ENCODE results near the gene VAPA. TPM values are rescaled to one million over a fixed set of nuclear protein-coding genes. Genes with fewer than 3 reads are reported as not detected.

Gene VAPA
- total and polyA plus RNA-seq, 3 experiments from 2014 or later: 167 to 228 (median 193) TPM

DNA sequence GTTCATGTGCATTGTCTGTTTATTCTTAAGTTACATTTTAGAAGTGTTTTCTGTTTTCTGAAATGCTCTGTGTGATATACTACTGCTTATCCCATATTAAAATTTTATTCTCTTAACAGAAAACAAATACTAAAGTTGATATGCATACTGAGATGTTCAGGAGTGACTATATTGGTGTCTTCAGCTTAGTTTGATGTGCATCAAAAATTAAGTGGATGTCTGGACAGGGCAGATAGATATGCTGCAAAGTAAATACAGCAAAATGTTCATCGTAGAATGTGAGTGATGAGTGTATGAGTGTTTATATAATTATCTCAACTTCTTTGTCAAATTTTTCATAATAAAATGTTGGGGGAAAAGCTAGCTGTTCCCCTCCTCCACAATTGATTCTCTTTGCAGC lies 13.2 kb downstream of the VAPA start:
- Mint-ChIP-seq H3K9me3 (no peaks in the 10 kb centered on the region), H3K27ac (peak overlapping the region in 2 of 8 donors; percentile 33 to 46), H3K36me3 (peaks cover 0 to 3% (median 1%) of the 10 kb centered on the region in 3 donors), H3K27me3 (no peaks in the 10 kb centered on the region), H3K4me1 (peaks cover 15 to 83% (median 65%) of the 10 kb centered on the region in 3 donors), H3K4me3 (peak overlapping the region in 2 of 7 donors; percentile 0 to 10)
- Histone ChIP-seq H3K9me3 (ENCODE audit: low read length) (no peaks in the 10 kb centered on the region), H3K36me3 (ENCODE audit: insufficient read depth, low read length) (no peaks in the 10 kb centered on the region), H3K4me3 (ENCODE audit: low read length) (no peak overlapping the region), H3K4me1 (ENCODE audit: insufficient read depth, low read length) (peaks cover 65% of the 10 kb centered on the region), H3K27ac (ENCODE audit: low read depth, low read length) (no peak overlapping the region), H3K27me3 (ENCODE audit: insufficient read depth, low read length, poor library complexity, severe bottlenecking) (no peaks in the 10 kb centered on the region)
- CTCF ChIA-PET: no interaction called here
- POLR2A ChIA-PET: interaction anchor here (0.6 kb wide), 1 partner anchor 61 kb away, joined by 5 read pairs; no protein-coding TSS in a partner anchor
- no peak for DNase-seq

GRCh38 chr18:9927392-9928063 lies 13.7 kb downstream of the VAPA start:
- Mint-ChIP-seq H3K27ac (peak overlapping the region in 3 of 8 donors; percentile 40 to 73 (median 46)), H3K36me3 (peaks cover 0 to 9% (median 1%) of the 10 kb centered on the region in 3 donors), H3K27me3 (no peaks in the 10 kb centered on the region), H3K9me3 (no peaks in the 10 kb centered on the region), H3K4me3 (peak overlapping the region in 4 of 7 donors; percentile 3 to 44 (median 9)), H3K4me1 (peaks cover 20 to 83% (median 70%) of the 10 kb centered on the region in 3 donors)
- Histone ChIP-seq H3K36me3 (ENCODE audit: insufficient read depth, low read length) (peaks cover 5% of the 10 kb centered on the region), H3K9me3 (ENCODE audit: low read length) (no peaks in the 10 kb centered on the region), H3K27me3 (ENCODE audit: insufficient read depth, low read length, poor library complexity, severe bottlenecking) (no peaks in the 10 kb centered on the region), H3K4me3 (ENCODE audit: low read length) (no peak overlapping the region), H3K4me1 (ENCODE audit: insufficient read depth, low read length) (peaks cover 60% of the 10 kb centered on the region), H3K27ac (ENCODE audit: low read depth, low read length) (no peak overlapping the region)
- no peak for DNase-seq
- ChIA-PET POLR2A (interaction anchor here (0.6 to 0.9 kb wide), 2 partner anchors 12 to 62 kb away, joined by 3 to 5 read pairs; no protein-coding TSS in a partner anchor), CTCF (no interaction called here)

DNA sequence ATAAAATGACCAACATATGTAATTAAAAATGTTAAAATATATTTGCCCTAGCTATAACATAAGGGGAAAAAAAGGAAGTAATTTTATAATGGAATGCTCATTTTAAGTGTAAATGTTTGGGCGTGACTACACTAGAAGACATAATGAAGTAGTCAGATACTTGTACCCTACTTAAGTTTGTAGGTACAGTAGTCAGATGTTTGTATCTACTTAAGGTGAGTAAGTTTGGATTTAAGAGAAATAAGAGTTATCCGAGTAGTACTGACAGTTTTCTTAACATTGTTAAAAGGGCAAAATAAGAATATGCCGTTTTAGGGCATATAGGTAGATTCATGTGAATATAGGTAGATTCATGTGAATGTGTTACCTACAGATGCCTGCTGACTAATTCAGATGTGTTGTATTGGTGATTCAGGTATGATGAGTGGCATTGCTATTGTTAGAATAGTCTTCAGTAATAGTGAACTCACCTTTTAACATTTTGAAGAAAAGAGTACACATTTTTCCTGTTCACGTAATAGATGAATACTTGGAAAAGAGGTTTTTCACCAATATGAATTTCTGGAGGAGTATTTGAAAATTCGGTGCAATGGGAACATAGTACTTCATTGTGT lies 14.9 kb downstream of the VAPA start:
- H3K9me3 ChIP-seq (ENCODE audit: low read length): no peaks in the 10 kb centered on the region
- Mint-ChIP-seq H3K27me3 (no peaks in the 10 kb centered on the region), H3K9me3 (no peaks in the 10 kb centered on the region), H3K4me3 (peak overlapping the region in 4 of 7 donors; percentile 1 to 63 (median 6)), H3K4me1 (peaks cover 29 to 77% (median 77%) of the 10 kb centered on the region in 3 donors), H3K27ac (peak overlapping the region in 2 of 8 donors; percentile 22 to 61), H3K36me3 (peaks cover 0 to 21% (median 4%) of the 10 kb centered on the region in 3 donors)
- H3K27ac ChIP-seq (ENCODE audit: low read depth, low read length): no peak overlapping the region
- no peak for DNase-seq
- H3K4me3 ChIP-seq (ENCODE audit: low read length): no peak overlapping the region
- ChIA-PET POLR2A (interaction anchor here (0.9 kb wide), 1 partner anchor 14 kb away, joined by 3 read pairs; no protein-coding TSS in a partner anchor), CTCF (no interaction called here)
- peaks cover 12% of the 10 kb centered on the region for H3K36me3 ChIP-seq (ENCODE audit: insufficient read depth, low read length)
- H3K27me3 ChIP-seq (ENCODE audit: insufficient read depth, low read length, poor library complexity, severe bottlenecking): no peaks in the 10 kb centered on the region
- H3K4me1 ChIP-seq (ENCODE audit: insufficient read depth, low read length): peaks cover 50% of the 10 kb centered on the region

GRCh38 chr18:9930299-9930884 lies 16.6 kb downstream of the VAPA start:
- H3K9me3 Mint-ChIP-seq: no peaks in the 10 kb centered on the region
- Histone ChIP-seq H3K27ac (ENCODE audit: low read depth, low read length) (no peak overlapping the region), H3K9me3 (ENCODE audit: low read length) (no peaks in the 10 kb centered on the region), H3K4me1 (ENCODE audit: insufficient read depth, low read length) (peaks cover 36% of the 10 kb centered on the region), H3K4me3 (ENCODE audit: low read length) (no peak overlapping the region), H3K36me3 (ENCODE audit: insufficient read depth, low read length) (peaks cover 20% of the 10 kb centered on the region), H3K27me3 (ENCODE audit: insufficient read depth, low read length, poor library complexity, severe bottlenecking) (no peaks in the 10 kb centered on the region)
- H3K36me3 Mint-ChIP-seq: peaks cover 0 to 33% (median 4%) of the 10 kb centered on the region in 3 donors
- no peak for DNase-seq
- H3K27ac Mint-ChIP-seq: no peak overlapping the region
- ChIA-PET CTCF (no interaction called here), POLR2A (no interaction called here)
- peaks cover 34 to 82% (median 67%) of the 10 kb centered on the region in 3 donors for H3K4me1 Mint-ChIP-seq
- peak overlapping the region in 1 of 7 donors; percentile 11 for H3K4me3 Mint-ChIP-seq
- no peaks in the 10 kb centered on the region for H3K27me3 Mint-ChIP-seq

DNA sequence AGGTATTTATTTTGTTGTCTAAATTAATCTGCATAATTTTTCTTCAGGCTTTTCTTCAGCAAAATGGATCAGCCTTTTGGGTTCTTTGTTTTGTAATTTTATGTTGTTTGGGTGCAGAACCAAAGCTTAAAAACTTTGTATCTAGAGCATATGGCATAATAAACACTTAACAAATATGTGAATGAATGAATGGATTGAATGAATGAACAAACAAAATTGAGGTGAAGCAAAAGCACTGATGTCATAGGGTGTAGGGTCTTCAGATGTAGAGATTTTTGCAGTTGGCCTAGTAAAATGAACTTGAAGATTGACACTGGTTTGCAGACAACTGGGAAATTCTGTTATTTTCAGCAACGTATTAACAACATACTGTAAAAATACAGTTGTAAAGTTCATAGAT lies 17.3 kb downstream of the VAPA start:
- POLR2A ChIA-PET: no interaction called here
- no peaks in the 10 kb centered on the region for H3K9me3 ChIP-seq (ENCODE audit: low read length)

DNA sequence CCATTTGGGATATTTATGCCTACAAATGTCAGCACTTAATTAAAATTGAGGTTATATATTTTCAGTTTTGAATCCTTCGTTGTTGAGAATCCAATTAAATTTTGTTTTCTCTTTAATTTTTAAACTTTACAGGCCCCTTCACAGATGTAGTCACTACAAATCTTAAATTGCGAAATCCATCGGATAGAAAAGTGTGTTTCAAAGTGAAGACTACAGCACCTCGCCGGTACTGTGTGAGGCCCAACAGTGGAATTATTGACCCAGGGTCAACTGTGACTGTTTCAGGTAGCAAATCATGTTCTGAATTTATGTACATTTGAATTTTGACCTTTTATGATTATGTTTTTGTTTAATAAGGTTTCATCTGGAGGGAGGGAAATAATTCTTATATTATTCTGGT lies 17.9 kb downstream of the VAPA start:
- no peaks in the 10 kb centered on the region for H3K9me3 ChIP-seq (ENCODE audit: low read length)
- Mint-ChIP-seq H3K4me1 (peaks cover 34 to 69% (median 55%) of the 10 kb centered on the region in 3 donors), H3K4me3 (no peak overlapping the region), H3K36me3 (peaks cover 0 to 44% (median 4%) of the 10 kb centered on the region in 3 donors), H3K9me3 (no peaks in the 10 kb centered on the region), H3K27me3 (no peaks in the 10 kb centered on the region), H3K27ac (peak overlapping the region in 2 of 8 donors; percentile 47 to 69)
- ChIA-PET POLR2A (no interaction called here), CTCF (no interaction called here)
- no peak overlapping the region for H3K4me3 ChIP-seq (ENCODE audit: low read length)
- peaks cover 25% of the 10 kb centered on the region for H3K36me3 ChIP-seq (ENCODE audit: insufficient read depth, low read length)
- H3K27ac ChIP-seq (ENCODE audit: low read depth, low read length): no peak overlapping the region
- H3K27me3 ChIP-seq (ENCODE audit: insufficient read depth, low read length, poor library complexity, severe bottlenecking): no peaks in the 10 kb centered on the region
- DNase-seq: no peak
- peaks cover 23% of the 10 kb centered on the region for H3K4me1 ChIP-seq (ENCODE audit: insufficient read depth, low read length)

More for the DNA sequence above, 17.3 kb downstream of the VAPA start:
- no peaks in the 10 kb centered on the region for H3K9me3 Mint-ChIP-seq
- H3K4me3 ChIP-seq (ENCODE audit: low read length): no peak overlapping the region
- no peak overlapping the region for H3K27ac ChIP-seq (ENCODE audit: low read depth, low read length)
- peaks cover 34 to 74% (median 60%) of the 10 kb centered on the region in 3 donors for H3K4me1 Mint-ChIP-seq
- no peaks in the 10 kb centered on the region for H3K27me3 ChIP-seq (ENCODE audit: insufficient read depth, low read length, poor library complexity, severe bottlenecking)
- no peaks in the 10 kb centered on the region for H3K27me3 Mint-ChIP-seq
- DNase-seq: no peak
- CTCF ChIA-PET: no interaction called here
- H3K4me1 ChIP-seq (ENCODE audit: insufficient read depth, low read length): peaks cover 28% of the 10 kb centered on the region
- no peak overlapping the region for H3K4me3 Mint-ChIP-seq
- H3K27ac Mint-ChIP-seq: peak overlapping the region in 1 of 8 donors; percentile 23
- H3K36me3 ChIP-seq (ENCODE audit: insufficient read depth, low read length): peaks cover 20% of the 10 kb centered on the region
- peaks cover 0 to 39% (median 4%) of the 10 kb centered on the region in 3 donors for H3K36me3 Mint-ChIP-seq

DNA sequence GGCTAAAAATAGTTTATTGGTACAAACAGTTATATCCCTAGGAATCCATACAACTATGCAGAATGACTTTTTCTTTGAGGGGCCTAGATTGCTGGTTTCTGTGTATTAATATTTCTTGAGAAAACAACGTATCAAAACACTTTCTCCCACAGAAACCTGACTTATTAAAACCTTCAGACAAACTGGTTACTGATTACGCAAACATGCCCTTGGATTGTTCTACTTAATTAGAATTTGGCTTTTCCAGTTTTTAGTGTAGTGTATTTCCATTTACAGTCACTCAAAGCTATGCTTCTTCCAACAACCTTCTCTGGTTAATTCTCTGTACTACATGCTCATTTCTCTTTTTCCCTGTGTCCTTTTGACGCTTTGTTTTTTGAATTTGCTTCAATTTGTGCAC lies 20.0 kb downstream of the VAPA start:
- Histone ChIP-seq H3K27ac (ENCODE audit: low read depth, low read length) (no peak overlapping the region), H3K4me1 (ENCODE audit: insufficient read depth, low read length) (peaks cover 1% of the 10 kb centered on the region), H3K27me3 (ENCODE audit: insufficient read depth, low read length, poor library complexity, severe bottlenecking) (no peaks in the 10 kb centered on the region), H3K36me3 (ENCODE audit: insufficient read depth, low read length) (peaks cover 36% of the 10 kb centered on the region), H3K4me3 (ENCODE audit: low read length) (no peak overlapping the region), H3K9me3 (ENCODE audit: low read length) (no peaks in the 10 kb centered on the region)
- ChIA-PET CTCF (no interaction called here), POLR2A (no interaction called here)
- Mint-ChIP-seq H3K9me3 (no peaks in the 10 kb centered on the region), H3K27ac (peak overlapping the region in 2 of 8 donors; percentile 27 to 36), H3K27me3 (no peaks in the 10 kb centered on the region), H3K36me3 (peaks cover 0 to 64% (median 9%) of the 10 kb centered on the region in 3 donors), H3K4me3 (no peak overlapping the region), H3K4me1 (peaks cover 34 to 48% (median 38%) of the 10 kb centered on the region in 3 donors)
- DNase-seq: no peak

GRCh38 chr18:9934274-9934673 lies 20.5 kb downstream of the VAPA start:
- H3K4me1 ChIP-seq (ENCODE audit: insufficient read depth, low read length): no peaks in the 10 kb centered on the region
- POLR2A ChIA-PET: no interaction called here
- CTCF ChIA-PET: no interaction called here
- Mint-ChIP-seq H3K36me3 (peaks cover 0 to 64% (median 9%) of the 10 kb centered on the region in 3 donors), H3K9me3 (no peaks in the 10 kb centered on the region), H3K4me3 (no peak overlapping the region), H3K4me1 (peaks cover 31 to 44% (median 38%) of the 10 kb centered on the region in 3 donors), H3K27ac (no peak overlapping the region), H3K27me3 (no peaks in the 10 kb centered on the region)
- DNase-seq: no peak
- peaks cover 36% of the 10 kb centered on the region for H3K36me3 ChIP-seq (ENCODE audit: insufficient read depth, low read length)
- H3K9me3 ChIP-seq (ENCODE audit: low read length): no peaks in the 10 kb centered on the region
- no peak overlapping the region for H3K4me3 ChIP-seq (ENCODE audit: low read length)
- no peaks in the 10 kb centered on the region for H3K27me3 ChIP-seq (ENCODE audit: insufficient read depth, low read length, poor library complexity, severe bottlenecking)
- H3K27ac ChIP-seq (ENCODE audit: low read depth, low read length): no peak overlapping the region
